HG03159 (cell line): Measurements from ENCODE around the gene TMX4.
A peak's percentile ranks its signal among the peaks of the same experiment; 100 is the strongest.
"Not testable (repeated sequence)": the region's sequence is repeated elsewhere in the genome, so short reads cannot be mapped to it uniquely, and the experiment has no call there.

Experiments
- ATAC-seq: cut with Tn5 transposase; IDR thresholded peaks from one replicate; pipeline ENCODE4 v1.9.1; 2021; ENCODE audit warnings: mild to moderate bottlenecking, moderate library complexity; ENCODE audit not compliant: unreplicated experiment

The TMX4 gene

DNA sequence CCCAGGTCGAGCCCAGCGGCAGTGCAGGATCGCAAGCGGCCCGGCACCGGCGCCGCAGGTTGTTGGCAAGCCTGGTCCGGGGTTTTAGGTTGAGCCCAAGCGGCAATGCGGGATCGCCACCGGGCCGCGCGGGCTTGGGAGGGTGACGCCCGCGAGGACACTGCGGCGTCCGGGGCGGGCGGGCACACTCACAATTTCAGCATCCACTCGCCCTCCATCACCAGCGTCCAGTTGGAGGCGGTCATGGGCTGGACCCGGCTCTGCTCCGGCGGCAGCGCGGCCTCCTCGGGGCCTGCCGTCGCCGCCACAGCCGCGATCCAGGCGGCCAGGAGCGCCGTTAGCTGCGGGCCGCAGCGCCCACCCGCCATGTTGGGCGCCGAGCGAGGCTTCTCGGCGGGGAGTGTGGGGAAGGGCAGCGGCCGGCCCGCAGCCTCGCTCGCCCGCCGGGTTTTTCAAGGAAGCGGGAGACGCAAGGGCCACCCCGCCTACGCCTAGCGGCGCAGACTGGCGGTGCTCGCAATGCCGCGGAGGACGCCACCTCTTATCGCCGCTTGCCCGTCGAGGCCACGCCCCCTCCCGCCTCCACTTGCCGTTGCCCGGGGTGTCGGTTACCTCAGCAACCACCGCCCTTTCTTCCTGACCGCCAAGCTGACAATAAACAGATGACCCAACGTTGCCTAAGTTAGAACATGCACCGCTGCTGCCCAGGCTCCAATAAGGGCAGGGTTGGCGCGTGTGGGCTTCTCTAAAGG is at the start of gene TMX4:
Gene TMX4, minus strand, starts transcription at position 516 of the 752 bp plus-strand sequence. Its CDS starts 148 bp downstream, at position 368.
- peak; percentile 88 for ATAC-seq

- no peak for ATAC-seq
Observed at GRCh38 chr20:8067082-8067481, 47.5 kb upstream of the TMX4 start.

DNA sequence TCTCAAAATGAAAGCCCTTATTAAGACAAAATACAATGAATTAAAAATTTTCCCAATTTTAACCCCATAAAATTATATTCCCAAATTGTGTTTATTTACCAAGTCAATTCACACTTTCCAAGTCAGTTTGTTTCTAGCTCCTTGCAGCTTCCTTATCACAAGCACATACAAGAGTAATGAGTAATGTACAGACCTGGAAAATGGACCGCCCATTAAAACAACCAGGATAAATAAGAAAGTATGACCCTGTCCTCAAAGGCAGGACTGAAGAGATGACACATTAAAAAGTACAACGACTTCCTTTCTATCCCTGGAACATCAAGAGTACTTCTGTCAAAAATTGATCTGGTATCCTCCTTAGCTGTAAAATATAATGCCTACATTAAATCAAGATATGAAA is 47.1 kb upstream of the TMX4 start:
- ATAC-seq: no peak

DNA sequence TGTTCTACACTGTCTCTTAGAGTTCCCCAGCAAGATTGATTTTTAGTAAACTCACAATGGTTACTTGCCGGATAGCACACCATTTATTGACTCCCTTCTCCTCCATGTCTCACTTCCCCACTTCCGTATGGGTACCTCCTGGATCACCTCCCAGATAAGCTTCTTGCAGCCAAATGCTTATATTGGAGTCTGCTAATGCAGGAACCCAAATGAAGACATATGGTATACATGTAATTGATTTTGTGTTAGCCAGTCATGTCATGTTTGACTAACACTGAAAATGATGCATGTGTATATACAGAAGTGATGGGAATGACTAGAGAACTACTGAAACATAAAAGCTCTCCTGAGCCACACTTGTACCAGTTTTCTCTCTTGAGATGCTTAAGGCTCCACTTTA is 46.1 kb upstream of the TMX4 start:
- ATAC-seq: no peak

DNA sequence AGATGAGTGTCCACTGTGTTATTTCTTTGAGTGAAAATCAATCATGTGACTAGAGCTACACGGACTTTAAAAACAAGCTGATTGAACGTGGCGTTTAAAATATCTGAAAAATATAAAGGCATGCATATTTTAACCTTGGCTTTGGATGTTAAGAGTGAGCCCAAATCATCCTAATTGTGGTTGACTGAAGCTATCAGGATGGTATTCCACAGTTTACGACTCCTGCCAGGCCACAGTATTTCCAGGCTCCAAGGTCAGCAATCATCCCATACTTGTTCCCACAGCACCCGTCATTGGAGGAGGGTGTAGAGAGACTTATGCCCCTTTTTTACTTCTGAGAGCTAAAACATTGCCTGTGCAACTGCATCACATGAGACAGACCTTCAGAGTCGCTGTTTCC is 43.2 kb upstream of the TMX4 start:
- ATAC-seq: no peak

DNA sequence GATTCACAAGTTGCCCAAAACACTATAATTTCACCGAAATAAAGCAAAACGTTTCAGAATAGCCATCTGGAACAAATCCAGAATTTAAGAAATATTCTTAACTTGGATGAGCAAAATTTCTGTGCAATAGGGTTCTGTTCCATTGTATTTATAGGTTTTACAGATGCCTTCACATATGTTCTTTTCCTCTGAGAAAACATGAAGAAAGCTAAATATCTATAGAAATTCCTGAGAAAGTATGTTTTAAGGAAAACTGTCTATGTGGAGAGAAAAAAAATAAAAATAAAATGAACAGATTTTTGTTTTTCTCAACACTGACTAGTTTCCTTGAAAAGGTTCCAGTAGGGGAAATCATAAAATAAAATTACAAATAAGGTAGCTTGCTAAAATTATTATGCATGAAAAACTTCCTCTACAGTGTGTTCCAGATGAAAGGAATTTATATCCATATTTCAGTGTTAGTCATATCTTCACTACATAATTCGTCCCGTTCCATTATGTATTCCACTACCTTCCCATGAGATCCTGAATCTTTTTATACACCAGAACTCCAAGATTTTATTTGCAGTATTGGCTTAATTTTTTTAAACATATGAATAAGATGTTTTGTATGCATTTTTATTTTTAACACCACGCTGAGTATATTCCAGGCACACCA is 42.4 kb upstream of the TMX4 start:
- ATAC-seq: no peak

GRCh38 chr20:8060977-8061376 is 41.4 kb upstream of the TMX4 start:
- ATAC-seq: no peak

DNA sequence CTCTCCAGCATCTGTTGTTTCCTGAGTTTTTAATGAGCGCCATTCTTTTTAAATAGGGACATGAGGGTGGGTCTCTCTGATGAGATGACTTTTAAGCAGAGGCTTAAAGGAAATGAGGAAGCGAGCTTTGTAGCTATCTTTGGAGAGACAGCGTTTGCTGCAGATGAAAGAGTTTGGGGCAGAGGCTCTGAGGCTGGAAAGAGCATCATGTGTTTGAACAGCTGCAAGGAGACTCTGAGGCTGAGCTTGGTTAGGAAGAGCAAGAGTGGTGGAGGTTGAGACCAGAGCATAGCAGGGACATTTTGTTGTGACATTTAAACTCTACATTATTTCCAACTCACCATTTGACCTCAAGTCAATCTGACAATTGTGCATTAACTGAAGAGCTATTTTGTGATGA is 38.3 kb upstream of the TMX4 start:
- ATAC-seq: no peak

DNA sequence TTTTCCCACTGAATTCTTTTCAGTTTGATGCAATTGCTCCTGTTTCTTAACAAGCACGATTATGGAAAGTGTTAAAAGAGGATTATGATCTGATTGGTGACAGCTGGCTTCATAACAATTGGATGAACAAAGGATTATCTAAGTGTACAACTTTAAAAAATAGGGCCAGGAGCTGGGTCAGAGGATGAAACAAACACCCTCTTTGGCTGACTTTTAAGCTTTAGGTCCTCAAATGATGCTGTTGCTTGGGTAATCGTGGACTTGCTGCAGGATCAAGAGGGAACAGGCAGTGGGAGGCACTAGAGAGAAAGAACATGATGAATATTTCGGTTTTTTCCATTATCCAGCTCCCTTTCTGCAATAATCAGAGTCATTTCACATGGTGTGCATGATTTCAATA is 35.5 kb upstream of the TMX4 start:
- ATAC-seq: no peak

DNA sequence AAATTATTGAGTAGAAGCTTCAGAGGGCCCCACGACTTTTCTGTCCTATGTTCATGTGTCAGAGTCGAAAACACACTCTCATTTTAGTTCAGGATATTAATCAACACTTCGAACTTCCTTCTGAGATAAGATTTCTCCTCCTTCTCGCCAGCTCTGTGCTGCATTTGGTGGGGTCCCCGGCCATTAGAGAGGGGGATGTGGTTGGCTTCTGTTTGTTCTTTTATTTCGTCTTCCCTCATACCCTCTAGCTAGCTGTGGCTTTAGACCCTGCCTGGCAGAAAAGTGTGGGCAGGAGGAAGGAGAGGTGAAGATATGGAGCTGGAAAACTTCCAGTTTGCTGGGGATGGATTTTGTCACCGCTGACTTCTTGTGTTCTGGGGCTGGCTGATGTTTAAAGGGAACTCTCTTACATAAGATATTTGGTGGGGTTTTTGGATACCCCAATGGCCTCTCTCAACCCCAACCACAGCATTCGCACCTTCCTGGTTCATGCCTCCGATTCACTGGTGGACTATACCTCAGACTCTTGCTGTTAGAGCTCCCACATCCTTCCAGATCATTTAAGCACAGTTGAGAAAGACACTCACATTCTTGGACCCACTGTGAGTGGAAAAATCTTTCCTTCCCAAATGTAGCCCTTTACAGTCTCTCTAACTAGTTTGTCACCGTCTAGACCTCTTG is 30.7 kb upstream of the TMX4 start:
- ATAC-seq: no peak

DNA sequence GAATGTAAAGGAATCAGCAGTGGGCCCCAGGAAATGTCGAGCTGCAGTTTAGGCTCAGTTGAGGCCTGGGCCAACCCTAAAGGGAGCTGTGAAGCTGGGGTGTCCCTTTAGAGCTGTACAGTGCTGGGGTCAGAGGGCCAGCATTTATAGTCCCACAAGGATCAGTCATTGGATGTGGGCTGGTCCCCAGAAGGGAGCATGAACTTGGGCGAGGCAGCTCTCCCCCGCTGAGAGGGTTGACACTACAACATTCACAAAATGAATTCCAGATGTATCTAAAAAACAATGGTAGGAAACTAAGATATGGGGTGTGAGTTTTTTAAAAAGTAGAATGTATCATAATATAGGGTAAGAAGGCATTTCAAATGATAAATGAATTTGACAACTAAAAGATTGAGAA is 29.7 kb upstream of the TMX4 start:
- ATAC-seq: no peak

DNA sequence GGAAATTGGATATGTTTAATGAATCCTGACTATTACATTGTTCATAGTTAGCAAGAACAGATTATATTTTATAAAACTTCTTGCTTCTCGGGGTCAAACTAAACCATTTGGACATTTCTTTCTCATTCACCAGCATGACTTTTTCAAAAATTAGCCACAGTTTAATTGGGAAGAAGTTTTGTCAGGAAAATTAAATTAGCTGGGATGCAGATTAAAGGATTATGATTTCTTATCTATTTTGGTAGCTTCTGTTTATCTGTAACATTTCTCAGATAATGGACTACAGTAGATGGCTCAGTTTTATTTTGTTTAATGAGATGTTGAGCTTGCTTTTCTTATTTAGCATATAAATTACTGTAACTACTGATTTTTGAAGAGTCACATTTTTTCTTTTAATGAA is 26.4 kb upstream of the TMX4 start:
- ATAC-seq: no peak

GRCh38 chr20:8043687-8044282 is 24.2 kb upstream of the TMX4 start:
- peak; percentile 89 for ATAC-seq

- no peak for ATAC-seq
Observed at GRCh38 chr20:8039042-8039441, 19.5 kb upstream of the TMX4 start.

GRCh38 chr20:8036771-8037170 is 17.2 kb upstream of the TMX4 start:
- ATAC-seq: no peak

GRCh38 chr20:8033151-8033841 is 13.7 kb upstream of the TMX4 start:
- no peak for ATAC-seq

DNA sequence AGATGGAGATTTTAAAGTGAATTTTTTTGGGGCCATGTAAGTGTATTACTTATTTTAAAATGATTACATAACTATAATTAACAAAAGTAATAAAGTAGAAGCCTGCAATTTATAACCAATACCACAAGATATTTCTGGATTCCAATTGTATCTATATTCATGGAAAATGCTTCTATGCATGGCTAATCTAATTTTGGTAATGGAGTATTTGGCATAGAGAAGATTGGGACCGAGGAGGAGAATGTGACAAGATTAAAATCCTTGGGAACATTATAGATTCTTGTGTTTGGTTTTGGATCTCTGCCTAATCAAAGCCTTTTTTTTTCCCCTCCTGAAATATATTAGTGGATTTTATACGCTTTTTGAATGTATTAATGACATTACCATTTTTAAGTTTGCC is 12.9 kb upstream of the TMX4 start:
- ATAC-seq: no peak

DNA sequence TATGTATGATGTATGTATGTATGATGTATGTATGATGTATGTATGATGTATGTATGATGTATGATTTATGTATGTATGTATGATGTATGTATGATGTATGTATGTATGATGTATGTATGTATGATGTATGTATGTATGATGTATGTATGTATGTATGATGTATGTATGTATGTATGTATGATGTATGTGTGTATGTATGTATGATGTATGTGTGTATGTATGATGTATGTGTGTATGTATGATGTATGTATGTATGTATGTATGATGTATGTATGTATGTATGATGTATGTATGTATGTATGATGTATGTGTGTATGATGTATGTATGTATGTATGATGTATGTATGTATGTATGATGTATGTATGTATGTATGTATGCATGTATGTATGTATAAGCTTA is 12.0 kb upstream of the TMX4 start:
- not testable (repeated sequence) for ATAC-seq

DNA sequence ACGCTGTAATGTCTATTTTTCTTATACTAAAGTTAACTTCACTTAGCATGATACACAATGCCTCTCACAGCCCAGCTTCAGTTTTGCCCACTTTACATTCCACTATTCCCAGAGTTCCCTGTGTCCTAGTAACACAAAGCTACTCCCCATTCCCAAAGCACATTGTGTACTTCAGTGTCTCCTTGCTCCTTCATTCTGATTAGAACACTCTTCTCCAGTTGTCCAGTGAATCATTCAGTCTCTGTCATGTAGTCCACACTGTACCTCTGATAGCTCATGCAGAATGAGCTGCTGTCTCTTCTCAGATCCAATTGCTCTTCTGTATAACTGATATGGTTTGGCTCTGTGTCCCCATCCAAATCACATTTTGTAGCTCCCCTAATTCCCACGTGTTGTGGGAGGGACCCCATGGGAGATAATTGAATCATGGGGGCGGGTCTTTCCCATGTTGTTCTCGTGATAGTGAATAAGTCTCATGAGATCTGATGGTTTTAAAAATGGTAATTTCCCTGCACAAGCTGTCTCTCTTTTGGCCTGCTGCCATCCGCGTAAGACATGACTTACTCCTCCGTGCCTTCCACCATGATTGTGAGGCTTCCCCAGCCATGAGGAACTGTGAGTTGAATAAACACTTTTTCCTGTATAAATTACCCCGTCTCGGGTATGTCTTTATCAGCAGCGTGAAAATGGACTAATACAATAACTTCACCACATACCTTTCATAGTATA is 2.1 kb upstream of the TMX4 start:
- no peak for ATAC-seq

- ATAC-seq: peak; percentile 43
Observed at GRCh38 chr20:8020314-8021079, 936 bp upstream of the TMX4 start.
